OCI-LY7 (cell line): Measurements from ENCODE around the gene TRIM13.

Experiments used
- CTCF ChIP-seq: fragments of 200-600 bp; sonication (generic); conservative IDR thresholded peaks from 2 replicates; pipeline ENCODE4 v1.5.1; 2014; ENCODE audit warnings: mild to moderate bottlenecking, antibody characterized with exemption, low read length, moderate library complexity, mixed read lengths
- EZH2phosphoT487 ChIP-seq: fragments of 200-600 bp; sonication (generic); IDR thresholded peaks from 2 replicates; pipeline ENCODE4 v1.6.1; 2018; ENCODE audit warnings: low read depth, borderline replicate concordance, mild to moderate bottlenecking, mixed run types, antibody characterized with exemption, low read length, moderate library complexity, mixed read lengths

- no peak for TF ChIP-seq CTCF
- TF ChIP-seq EZH2phosphoT487, result no peak
Observed at GRCh38 chr13:49953560-49953959, 43.3 kb upstream of the TRIM13 start.
